Epidermal melanocyte (primary cell): Measurements from ENCODE around the gene LACTBL1.
"Not testable (repeated sequence)": the region's sequence is repeated elsewhere in the genome, so short reads cannot be mapped to it uniquely, and the experiment has no call there.

Experiments
- DNase-seq: peaks from one replicate; pipeline ENCODE4 v3.0.0; 2011; ENCODE audit warnings: low spot score; ENCODE audit not compliant: insufficient read length

The LACTBL1 gene

DNA sequence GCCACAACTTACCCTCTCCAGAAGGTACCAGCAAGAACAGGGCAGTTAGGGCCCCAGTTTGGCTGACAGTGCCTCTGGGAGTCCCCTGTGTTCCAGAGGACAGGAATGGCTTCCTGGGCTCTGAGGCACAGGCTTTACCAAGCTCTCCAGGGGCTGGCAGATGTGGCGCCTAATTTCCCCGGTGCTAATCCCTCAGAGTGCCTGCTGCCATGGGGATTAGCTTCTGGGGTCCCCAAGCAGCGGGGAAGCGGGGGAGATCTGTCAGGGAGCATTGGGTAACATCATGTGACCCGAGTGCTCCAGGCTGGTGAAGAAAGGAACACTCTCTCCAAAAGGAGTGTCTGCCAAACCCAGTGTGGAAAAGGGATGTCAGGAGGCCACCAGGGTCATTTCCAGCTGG, at the start of gene LACTBL1:
Gene LACTBL1 (minus strand): TSS at position 107 of the 400 bp plus-strand sequence. CDS start 550 bp downstream, outside the sequence.
- DNase-seq: no peak

DNA sequence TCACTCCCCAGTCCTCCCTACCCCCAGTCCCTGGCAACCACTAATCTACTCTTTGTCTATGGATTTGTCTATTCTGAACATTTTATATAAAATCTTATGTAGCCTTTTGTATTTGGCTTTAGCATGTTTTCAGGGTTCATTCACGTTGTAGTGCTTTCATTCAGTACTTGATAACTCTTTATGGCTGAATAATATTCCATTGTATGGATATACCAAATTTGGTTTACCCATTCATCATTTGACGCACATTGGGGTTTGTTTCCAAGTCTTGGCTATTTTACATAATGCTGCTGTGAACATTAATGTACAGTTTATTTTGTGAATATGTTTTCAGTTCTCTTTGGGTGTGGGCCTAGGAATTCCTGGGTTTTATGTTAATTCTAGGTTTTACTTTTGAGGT, 49.2 kb upstream of the LACTBL1 start:
- no peak for DNase-seq

- no peak for DNase-seq
These were observed 48.2 kb upstream of the LACTBL1 start for GRCh38 chr1:23020706-23021405.

- no peak for DNase-seq
These were observed 47.4 kb upstream of the LACTBL1 start for GRCh38 chr1:23019863-23020625.

- peak; percentile 92 for DNase-seq
These were observed 46.6 kb upstream of the LACTBL1 start, which contains the start of gene KDM1A for GRCh38 chr1:23019094-23019862. KDM1A (plus strand) TSS chr1:23019468; CDS start chr1:23019597, 129 bp downstream.

DNA sequence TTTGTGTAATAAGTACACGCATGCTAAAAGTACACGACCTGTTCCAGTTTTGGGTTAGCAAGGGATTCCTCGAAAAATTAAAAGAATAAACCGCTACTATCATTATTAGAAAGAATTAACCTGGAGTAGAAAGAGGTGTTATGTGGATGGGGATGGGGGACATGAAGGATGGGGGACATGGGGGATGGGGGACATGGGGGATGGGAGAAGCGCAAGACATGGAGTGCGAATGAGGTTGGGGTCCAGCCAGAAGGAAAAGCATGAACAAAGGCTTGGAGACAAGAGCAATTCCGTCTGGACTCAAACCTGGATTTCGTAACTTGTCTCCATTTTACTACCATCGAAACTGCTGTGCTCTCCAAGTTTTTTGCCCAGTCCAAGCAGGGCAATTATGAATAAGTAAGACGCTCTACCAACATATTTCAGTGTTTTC, 46.0 kb upstream of the LACTBL1 start:
- DNase-seq: no peak

DNA sequence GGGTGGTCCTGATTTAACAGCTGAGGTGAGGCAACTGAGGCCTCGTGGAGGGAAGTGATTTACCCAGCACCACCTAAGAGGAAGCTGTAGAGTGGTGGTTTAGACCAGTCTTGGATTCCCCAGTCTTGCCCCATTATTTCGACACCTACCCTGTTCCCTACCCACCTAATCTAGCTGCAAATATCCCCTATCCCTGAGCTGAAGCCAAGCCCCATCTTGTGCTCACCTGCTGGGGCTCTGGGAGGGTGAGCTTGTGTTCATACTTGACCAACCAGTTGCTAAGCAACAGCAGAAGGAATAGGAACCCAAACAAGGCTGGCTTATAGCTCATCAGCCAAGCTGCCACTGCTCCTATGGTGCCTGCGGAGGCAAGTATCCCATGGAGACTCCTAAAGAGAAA, 41.0 kb upstream of the LACTBL1 start:
- no peak for DNase-seq

GRCh38 chr1:23010025-23010424, 37.4 kb upstream of the LACTBL1 start:
- not testable (repeated sequence) for DNase-seq

- DNase-seq: no peak
These were observed 36.2 kb upstream of the LACTBL1 start for GRCh38 chr1:23008901-23009300.

- no peak for DNase-seq
These were observed 34.4 kb upstream of the LACTBL1 start for GRCh38 chr1:23007106-23007505.

DNA sequence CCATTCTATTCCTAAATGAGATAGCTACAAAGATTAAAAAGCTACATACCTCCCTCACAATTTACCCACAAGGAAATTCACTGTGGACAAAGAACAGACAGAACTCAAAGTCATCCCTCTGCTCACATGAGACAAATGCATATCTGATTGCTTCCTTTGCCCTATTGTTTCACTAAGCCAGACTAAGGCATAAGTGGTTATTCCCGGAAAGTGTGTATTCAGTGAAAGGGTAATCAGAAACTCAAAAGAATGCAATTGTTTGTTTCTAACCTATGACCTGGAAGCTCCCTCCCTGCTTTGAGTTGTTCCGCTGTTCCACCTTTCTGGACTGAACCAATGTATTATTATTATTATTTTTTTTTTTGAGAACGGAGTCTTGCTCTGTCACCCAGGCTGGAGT, 32.1 kb upstream of the LACTBL1 start:
- DNase-seq: not testable (repeated sequence)

DNA sequence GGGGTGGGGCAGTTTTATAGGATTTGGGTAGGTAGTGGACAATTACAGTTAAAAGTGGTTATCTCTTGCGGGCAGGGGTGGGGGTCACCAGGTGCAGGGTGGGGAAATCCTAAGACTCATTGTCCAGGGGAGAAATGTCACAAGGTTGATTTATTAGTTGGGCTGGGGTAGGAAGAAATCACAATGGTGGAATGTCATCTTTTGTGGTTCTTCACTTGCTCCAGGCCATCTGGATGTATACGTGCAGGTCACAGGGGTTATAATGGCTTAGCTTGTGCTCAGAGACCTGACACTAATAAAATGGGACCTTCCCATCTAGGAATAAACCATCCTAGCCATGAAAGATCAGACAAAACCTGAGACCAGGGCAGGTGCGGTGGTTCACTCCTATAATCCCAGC, 31.4 kb upstream of the LACTBL1 start:
- DNase-seq: no peak

- DNase-seq: not testable (repeated sequence)
These were observed 29.6 kb upstream of the LACTBL1 start for GRCh38 chr1:23002218-23002617.

GRCh38 chr1:23000133-23000532, 27.5 kb upstream of the LACTBL1 start:
- DNase-seq: not testable (repeated sequence)

DNA sequence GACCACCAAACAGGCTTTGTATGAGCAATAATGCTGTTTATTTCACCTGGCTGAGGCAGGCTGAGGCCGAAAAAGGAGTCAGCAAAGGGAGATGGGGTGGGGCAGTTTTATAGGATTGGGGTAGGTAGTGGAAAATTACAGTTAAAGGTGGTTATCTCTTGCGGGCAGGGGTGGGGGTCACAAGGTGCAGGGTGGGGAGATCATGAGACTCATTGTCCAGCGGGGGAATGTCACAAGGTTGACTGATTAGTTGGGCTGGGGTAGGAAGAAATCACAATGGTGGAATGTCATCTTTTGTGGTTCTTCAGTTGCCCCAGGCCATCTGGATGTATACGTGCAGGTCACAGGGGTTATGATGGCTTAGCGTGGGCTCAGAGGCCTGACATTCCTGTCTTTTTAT, 24.9 kb upstream of the LACTBL1 start:
- not testable (repeated sequence) for DNase-seq

- no peak for DNase-seq
These were observed 23.1 kb upstream of the LACTBL1 start for GRCh38 chr1:22995774-22996173.

DNA sequence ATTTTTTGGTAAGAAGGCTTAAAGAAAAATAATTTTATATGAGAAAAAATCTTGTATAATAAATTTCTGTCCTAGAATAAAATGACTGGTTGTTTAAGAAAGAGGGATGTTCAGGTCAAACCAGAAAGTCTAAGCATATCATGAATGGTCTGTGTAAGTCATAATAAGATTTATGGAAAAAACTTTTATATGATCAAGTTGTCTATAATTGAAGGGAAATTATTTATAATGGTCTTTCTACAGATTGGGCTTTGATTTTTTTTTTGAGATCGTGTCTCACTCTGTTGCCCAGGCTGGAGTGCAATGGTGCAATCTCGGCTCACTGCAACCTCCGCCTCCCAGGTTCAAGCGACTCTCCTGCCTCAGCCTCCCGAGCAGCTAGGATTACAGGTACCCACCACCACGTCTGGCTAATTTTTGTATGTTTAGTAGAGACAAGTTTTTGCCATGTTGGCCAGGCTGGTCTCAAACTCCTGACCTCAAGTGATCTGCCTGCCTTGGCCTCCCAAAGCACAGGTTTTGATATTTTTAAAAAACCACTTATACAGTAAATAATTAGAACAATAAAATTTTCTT, 20.6 kb upstream of the LACTBL1 start:
- not testable (repeated sequence) for DNase-seq

DNA sequence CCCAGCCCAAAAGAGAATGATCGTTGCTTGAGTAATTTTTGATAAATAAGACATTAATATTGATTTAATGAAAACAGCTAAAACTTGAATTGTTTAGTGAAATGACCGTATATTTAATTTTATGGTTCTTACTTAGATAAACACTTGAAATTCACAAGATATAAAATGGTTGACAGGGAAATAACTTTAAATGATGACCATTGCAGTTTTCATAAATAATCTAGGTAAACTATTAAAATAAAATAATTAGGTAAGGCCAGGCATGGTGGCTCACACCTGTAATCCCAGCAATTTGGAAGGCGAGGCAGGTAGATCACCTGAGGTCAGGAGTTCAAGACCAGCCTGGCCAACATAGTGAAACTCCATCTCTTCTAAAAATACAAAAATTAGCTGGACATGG, 19.7 kb upstream of the LACTBL1 start:
- DNase-seq: not testable (repeated sequence)

- DNase-seq: no peak
These were observed 11.3 kb upstream of the LACTBL1 start for GRCh38 chr1:22983944-22984343.

DNA sequence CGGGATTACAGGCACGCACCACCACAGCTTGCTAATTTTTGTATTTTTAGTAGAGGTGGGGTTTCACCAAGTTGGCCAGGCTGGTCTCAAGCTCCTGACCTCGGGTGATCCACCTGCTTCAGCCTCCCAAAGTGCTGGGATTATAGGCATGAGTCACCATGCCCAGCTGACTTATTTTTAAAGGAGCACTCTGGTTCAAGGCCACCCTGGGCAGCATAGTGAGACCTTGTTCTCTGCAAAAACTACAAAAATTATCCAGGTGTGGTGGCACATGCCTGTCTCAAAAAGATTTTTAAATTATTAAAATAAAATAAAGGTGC, 7.8 kb upstream of the LACTBL1 start:
- DNase-seq: not testable (repeated sequence)

GRCh38 chr1:22978299-22978698, 5.6 kb upstream of the LACTBL1 start:
- DNase-seq: no peak
